Putamen (tissue), 1 donor: ENCODE measurements around the gene NFX1.

Experiments
- DNase-seq: peaks from one replicate; pipeline ENCODE4 v3.0.0-alpha.2; 2016; ENCODE audit warnings: low spot score

The NFX1 gene

DNA sequence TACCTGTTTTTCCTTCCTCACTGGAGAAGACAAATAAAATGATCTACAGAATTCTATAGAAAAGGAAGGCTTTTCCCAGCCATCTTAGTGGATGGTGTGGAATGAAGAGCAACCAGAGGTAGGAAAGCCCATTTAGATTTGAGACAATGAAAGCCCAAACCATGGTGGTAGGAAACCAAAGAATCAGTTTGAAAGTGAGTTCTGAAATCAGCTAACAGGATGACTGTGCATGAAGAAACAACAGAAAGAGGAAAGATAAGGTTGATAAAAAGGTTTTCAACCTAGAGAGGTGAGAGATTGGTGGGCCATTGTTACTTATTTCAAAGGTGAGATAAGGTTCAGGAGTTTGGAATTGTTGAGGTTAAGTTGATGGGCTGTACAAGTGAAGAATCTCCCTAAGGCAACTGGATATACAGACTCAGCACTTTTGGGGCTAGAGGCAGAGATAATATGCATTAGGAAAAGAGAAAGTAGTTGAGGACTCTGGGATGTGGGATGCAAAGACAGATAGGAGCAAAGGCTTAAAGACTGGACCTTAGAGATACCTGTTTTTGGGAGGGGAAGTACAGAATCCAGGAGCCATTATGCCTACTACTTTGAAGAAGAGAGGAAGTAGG lies 23.1 kb upstream of the NFX1 start:
- no peak for DNase-seq

DNA sequence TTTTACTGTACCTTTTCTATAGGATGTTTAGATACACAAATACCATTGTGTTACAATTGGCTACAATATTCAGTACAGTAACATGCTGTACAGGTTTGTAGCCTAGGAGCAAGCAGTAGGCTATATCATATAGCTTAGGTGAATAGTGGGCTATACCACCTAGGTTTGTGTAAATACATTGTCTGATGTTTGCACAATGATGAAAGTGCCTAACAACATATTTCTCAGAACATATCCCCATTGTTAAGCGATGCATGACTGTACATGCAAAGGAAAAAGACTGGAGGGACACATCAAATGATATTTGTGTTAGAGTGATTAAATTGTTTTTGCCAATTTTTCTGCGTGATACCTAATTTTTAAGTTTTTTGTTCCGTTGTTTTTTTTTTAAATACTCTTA lies 20.2 kb upstream of the NFX1 start:
- no peak for DNase-seq

- no peak for DNase-seq
These were observed 18.3 kb upstream of the NFX1 start for GRCh38 chr9:33272061-33272460.

- DNase-seq = no peak
These were observed 16.9 kb upstream of the NFX1 start for GRCh38 chr9:33273266-33273971.

GRCh38 chr9:33273972-33274328 lies 16.4 kb upstream of the NFX1 start:
- no peak for DNase-seq

DNA sequence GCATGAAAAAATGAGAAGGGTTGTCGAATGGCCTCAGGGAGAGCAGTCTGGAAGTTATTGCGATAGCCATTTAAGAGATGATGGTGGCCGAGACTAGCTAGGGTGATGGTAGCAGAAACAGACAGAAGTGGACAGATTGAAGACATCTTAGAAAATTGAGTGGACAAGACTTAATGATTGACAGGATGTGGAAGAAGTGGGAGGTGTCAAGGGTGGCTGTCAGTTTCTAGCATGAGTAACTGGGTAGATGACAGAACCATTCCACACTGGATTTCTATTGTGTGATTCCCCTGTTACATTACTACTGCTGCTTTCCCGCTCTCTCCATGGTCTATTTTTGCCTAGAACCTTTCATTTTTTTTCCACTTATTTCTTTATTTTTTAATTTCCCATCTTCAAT lies 12.8 kb upstream of the NFX1 start:
- no peak for DNase-seq

GRCh38 chr9:33285502-33285901 lies 4.8 kb upstream of the NFX1 start:
- DNase-seq = no peak

DNA sequence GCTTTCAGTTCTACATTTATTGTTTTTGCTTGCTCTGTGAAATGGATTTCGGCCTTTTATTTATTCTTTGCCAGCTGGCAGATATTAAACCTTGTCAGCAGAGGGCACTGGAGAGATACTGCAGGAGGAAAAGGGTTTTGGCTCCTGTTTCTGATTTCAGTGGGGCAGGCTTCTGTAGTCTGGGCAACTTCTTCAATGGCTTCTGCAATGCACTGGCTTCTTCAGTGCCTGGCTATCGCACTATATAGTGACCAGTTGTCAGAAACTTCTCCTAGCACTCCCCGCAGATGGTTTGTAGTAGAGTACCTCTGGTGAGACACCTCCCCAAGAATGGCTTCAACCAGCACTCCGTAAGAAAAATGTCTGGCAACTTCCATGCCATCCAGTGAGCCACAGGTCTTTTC lies 3.2 kb upstream of the NFX1 start:
- DNase-seq = peak; percentile 69

DNA sequence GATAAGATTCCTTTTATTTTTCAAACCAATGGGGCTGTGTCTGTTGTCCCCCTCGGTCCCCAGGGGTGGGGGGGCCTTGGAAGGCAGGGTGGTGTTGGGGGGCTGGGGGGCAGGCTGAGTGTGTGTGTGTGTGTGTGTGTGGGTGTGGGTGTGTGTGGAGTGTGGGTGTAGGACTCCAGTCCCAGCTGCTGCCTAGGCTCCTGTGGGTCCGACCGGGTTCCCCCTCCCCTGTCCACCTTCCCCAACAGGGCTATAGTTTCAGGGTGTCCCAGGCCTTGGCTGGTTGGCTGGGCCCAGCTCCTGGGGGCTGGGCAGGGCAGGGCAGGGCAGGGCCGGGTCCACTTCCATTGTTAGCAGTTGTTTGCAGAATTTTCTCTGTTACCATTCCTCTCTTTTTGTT lies 2.1 kb upstream of the NFX1 start:
- no peak for DNase-seq

DNA sequence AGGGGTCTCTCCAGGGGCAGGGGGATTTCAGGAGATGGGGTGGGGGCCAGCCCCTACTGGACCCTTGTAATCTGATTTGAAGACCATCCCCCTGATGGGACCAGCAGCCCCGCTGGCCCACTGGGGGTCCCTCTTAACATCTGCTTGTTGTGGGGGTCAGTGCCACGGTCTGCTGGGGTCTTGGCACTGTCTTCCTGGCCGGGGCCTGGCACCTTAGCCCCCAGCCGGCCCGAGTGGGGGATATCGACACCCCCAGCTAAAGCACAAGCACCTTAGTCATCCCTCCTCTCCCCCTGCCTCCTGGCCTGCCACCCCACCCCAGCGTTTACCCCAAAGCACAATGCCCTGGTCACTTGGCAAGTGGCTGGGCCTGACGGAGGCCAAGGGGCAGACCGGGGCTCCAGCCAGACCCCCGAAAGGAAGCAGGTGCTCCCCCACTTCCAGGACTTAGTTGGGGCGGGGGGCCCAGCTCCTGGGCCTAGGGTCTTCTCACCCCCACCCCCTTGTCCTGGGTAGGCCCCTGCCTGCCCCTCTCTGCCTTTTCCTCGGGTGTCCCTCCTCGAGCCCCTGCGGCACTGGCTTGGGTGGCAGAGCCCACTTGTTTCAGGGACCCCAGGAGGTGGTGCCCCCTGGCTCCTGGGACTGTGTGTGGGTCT lies 1.4 kb upstream of the NFX1 start:
- DNase-seq = no peak

GRCh38 chr9:33289496-33289895 lies 820 bp upstream of the NFX1 start:
- no peak for DNase-seq

DNA sequence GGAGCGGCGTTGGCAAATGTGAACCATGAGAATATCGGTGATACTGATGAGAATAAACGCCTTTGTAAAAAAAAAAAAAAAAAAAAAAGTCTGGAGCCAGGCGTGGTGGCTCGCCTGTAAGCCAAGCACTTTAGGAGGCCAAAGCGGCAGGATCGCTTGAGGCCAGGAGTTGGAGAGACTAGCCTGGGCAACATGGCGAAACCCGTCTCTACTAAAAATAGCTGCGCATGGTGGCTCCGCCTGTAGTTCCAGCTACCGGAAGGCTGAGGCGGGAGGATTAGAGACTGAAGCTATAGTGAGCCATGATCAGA lies 425 bp upstream of the NFX1 start:
- no peak for DNase-seq

DNA sequence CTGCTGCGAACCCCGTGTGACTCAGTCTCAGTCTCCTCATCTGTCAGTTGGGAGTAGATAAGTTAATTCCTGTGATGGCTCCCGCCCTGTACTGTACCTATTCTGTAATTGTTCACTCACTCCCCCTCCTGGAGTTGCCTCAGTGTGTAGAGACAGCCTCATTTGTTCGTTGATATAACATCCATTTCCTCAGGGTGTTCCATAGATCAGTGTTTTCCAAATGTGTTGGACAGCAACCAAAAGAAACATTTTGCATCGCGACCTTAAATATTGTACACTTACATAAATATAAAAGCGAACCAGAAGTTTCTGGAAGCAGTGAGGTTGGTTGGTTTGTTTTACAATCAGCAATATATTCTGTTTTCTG lies 698 bp downstream of the NFX1 start:
- DNase-seq = no peak

DNA sequence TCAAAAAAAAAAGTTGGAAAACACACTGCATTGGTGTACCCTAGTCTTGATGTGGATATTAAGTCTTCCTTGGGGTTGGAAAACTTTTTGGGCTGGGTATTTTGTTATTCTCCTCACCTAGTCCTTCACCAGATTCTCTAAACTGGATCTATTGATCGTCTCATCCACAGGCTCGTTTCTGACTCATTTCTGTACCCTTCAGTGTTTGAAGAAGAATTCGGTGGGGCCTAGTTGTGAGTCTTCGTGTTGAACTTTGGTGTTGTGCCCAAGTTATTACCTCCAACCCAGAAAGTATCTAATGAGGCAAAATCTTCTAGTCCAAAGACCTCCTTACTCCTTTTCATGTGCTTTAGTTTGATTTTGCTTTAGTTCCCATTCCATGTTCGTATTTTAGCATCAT lies 1.6 kb downstream of the NFX1 start:
- no peak for DNase-seq

DNA sequence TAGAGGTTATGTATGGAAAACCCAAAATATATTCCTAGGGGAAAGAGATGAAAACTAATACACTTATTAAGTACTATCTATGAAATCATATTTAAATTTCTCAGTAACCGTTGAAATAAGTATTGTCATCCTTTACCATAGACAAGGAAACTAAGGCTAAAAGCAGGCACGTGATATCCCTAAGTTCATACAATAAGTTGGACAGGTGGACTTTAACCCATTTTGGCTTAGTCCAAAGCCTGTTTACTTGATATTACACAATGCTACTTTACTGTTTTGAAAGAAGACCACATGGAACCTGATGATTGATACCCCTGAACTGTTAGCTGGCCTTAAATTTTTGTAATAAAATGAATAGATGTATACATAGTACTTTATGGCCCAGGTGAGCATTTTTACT lies 3.5 kb downstream of the NFX1 start:
- DNase-seq = no peak

DNA sequence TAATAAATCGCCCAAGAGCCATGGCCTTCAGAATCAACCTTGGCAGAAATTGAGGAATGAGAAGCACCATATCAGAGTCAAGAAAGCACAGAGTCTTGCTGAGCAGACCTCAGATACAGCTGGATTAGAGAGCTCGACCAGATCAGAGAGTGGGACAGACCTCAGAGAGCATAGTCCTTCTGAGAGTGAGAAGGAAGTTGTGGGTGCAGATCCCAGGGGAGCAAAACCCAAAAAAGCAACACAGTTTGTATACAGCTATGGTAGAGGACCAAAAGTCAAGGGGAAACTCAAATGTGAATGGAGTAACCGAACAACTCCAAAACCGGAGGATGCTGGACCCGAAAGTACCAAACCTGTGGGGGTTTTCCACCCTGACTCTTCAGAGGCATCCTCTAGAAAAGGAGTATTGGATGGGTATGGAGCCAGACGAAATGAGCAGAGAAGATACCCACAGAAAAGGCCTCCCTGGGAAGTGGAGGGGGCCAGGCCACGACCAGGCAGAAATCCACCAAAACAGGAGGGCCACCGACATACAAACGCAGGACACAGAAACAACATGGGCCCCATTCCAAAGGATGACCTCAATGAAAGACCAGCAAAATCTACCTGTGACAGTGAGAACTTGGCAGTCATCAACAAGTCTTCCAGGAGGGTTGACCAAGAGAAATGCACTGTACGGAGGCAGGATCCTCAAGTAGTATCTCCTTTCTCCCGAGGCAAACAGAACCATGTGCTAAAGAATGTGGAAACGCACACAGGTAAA lies 4.5 kb downstream of the NFX1 start:
- DNase-seq = no peak

- no peak for DNase-seq
These were observed 5.3 kb downstream of the NFX1 start for GRCh38 chr9:33295571-33295970.

DNA sequence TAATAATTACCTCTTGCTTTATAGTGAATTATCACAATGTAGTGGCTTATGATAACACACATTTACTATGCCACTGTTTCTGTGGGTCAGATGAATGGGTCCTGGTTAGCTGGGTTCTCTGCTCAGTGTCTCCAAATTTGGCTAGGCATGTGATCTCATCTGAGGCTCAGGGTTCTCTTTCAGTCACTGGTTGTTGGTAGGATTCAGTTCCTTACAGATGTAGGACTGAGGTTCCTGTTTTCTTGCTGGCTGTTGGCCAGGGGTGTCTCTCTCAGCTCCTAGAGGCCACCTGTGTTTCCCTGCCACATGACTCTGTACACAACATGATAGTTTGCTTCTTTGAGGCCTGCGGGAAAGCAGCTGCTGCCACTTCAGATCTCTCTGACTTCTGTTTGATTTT lies 7.1 kb downstream of the NFX1 start:
- peak; percentile 50 for DNase-seq

- no peak for DNase-seq
These were observed 10.2 kb downstream of the NFX1 start for GRCh38 chr9:33300546-33300945.

DNA sequence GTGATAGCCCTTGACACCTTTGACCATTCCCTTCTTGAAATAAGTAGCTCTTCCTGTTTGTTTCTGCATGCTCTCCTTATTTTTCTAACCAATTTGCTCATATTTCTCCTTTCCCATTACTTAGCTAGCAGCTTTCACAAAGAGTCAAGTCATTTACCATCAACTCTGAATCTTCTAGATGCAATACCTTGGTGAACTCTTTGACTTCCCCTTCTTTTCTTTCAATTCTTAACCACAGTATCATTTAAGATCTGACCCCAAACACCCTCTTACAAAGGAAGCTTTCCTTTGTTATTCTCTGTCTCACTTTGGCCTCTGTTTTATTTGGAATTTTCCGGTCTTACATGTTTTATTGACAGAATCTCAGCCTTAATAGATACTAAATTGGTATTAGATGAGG lies 14.0 kb downstream of the NFX1 start:
- DNase-seq = no peak

GRCh38 chr9:33306037-33306436 lies 15.7 kb downstream of the NFX1 start:
- no peak for DNase-seq

GRCh38 chr9:33307067-33307466 lies 16.8 kb downstream of the NFX1 start:
- DNase-seq = no peak

DNA sequence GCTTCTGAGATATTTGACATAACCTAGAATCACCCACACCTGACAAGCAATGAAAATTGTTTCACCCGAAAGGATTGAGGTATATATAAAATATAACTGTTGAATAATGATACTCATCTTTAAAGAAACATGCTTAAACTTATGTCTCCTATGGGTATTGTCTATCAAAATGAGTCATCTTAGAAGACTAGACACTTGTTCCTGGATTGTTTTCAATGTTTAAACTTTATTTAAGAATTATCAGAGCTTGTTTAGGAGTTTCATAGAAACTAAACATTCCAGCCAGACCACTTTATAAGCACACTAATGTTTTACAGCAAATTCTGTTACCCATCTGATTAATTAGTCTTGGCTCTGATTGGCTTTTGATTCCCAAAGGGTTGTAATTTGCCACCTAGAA lies 19.6 kb downstream of the NFX1 start:
- DNase-seq = no peak
